HUES48 (cell line): ENCODE data around the gene MAPKBP1.

Experiments
- H3K27ac ChIP-seq: one replicate; pipeline ENCODE4 v1.7.0; 2013; ENCODE audit warnings: low read depth, low read length, inconsistent platforms
- H3K27me3 ChIP-seq: 2 replicates; pipeline ENCODE4 v1.6.1; 2013; ENCODE audit warnings: mild to moderate bottlenecking, low read length; ENCODE audit not compliant: control insufficient read depth, insufficient read depth
- H3K36me3 ChIP-seq: 2 replicates; pipeline ENCODE4 v1.6.1; 2013; ENCODE audit warnings: low read length; ENCODE audit not compliant: control insufficient read depth, insufficient read depth
- H3K4me1 ChIP-seq: 2 replicates; pipeline ENCODE4 v1.6.1; 2013; ENCODE audit warnings: mild to moderate bottlenecking, low read length; ENCODE audit not compliant: control insufficient read depth, insufficient read depth
- H3K4me3 ChIP-seq: 2 replicates; pipeline ENCODE4 v1.5.1; 2013; ENCODE audit warnings: mild to moderate bottlenecking, low read depth, low read length
- H3K9ac ChIP-seq: 2 replicates; pipeline ENCODE4 v1.6.1; 2013; ENCODE audit warnings: mild to moderate bottlenecking, low read depth, low read length, moderate library complexity
- H3K9me3 ChIP-seq: 2 replicates; pipeline ENCODE4 v1.6.1; 2013; ENCODE audit warnings: low read length; ENCODE audit not compliant: control insufficient read depth, insufficient read depth

Gene MAPKBP1

DNA sequence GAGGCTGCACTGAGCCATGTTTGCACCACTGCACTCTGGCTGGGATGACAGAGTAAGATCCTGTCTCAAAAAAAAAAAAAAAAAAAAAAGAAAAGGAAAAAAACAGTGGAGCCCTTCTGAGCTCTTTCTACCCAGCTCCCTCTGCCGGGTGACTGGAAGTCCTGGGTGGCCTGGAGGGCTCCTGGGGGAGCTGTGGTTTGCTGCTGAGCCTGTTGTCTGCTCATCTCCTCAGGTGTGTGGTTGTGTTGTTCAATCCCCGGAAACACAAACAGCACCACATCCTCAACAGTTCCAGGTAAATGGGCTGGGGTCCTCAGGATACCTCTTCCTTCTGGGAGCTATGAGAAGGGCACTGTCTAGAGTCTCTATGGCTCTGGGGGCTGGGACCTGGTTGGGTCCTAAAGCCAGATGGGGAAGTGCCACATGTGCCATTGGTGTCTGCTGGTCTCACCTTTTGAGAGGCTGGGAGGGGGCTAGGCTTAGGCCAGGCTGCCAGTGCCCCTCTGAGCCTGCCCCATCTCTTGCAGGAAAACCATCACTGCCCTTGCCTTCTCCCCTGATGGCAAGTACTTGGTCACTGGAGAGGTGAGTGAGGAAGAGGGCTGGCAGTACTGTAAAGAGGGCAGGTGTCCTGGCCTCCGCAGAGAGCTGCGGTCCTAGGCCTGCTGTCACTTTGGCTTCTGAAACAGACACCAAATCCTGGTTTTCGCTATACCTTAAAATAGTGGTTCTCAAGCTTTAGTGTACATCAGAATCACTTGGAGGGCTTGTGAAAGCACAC is 36.6 kb downstream of the MAPKBP1 start:
- Histone ChIP-seq H3K4me1 (peaks cover 5% of the 10 kb centered on the region; the same call in 1 of the 2 replicates), H3K27me3 (no peaks in the 10 kb centered on the region), H3K36me3 (no peaks in the 10 kb centered on the region; the same call in none of the 2 replicates), H3K9ac (no peak overlapping the region), H3K9me3 (no peaks in the 10 kb centered on the region), H3K27ac (no peak overlapping the region), H3K4me3 (no peak overlapping the region)

DNA sequence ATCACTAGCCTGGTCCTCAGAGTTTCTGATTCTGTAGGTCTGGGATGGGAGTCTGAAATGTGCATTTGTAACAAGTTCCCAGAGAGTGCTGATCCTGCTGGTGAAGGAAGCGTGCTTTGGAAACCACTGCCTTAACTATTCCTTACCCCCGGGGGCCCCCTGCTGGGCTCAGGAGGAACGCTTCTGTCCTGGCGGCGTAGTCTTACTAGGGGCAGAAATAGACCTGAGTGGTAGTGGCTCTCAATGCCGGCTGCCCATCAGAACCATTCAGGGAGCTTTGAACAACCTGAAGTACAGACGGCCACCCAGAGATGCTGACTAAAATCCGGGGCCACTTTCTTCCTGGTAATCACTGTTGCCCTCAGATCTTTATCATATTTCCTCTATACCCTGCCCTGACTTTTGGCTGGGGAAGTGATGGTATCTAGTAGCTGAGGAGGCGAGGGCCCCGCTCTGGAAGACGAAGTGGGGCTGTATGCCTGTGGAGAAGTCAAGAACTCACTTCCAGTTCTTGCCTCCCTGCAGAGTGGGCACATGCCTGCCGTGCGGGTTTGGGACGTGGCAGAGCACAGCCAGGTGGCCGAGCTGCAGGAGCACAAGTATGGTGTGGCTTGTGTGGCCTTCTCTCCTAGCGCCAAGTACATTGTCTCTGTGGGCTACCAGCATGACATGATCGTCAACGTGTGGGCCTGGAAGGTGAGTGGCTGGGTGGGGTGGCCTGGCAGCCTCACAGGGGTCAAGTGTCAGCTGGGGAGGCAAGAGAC is 37.3 kb downstream of the MAPKBP1 start:
- no peaks in the 10 kb centered on the region for H3K9me3 ChIP-seq
- H3K4me1 ChIP-seq, result peaks cover 5% of the 10 kb centered on the region; the same call in 1 of the 2 replicates
- no peak overlapping the region for H3K9ac ChIP-seq
- H3K27me3 ChIP-seq, result no peaks in the 10 kb centered on the region
- no peak overlapping the region for H3K27ac ChIP-seq
- H3K36me3 ChIP-seq, result no peaks in the 10 kb centered on the region; the same call in none of the 2 replicates
- H3K4me3 ChIP-seq, result no peak overlapping the region

DNA sequence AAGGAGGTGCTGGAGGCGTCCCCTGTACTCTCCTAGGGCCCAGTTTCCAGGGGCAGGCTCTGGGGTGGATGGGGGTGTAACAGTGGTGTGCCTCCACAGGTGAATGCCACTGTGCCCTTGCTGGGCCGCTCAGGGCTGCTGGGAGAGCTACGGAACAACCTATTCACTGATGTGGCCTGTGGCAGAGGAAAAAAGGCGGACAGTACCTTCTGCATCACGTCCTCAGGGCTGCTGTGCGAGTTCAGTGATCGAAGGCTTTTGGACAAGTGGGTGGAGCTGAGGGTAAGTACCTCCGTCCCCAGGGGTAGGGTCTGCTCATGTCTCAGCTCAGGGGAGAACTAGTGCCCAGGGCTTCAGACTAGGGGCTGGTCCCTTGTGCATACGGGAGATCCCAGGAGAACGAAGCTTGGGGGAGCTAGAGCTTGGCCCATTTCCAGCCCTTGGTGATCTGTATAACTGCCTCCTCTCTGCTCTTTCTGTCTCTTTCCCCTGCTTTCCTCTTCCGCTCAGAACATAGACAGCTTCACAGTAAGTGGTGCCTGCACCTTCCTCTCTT is 38.6 kb downstream of the MAPKBP1 start:
- Histone ChIP-seq H3K4me3 (no peak overlapping the region), H3K36me3 (peaks cover 5% of the 10 kb centered on the region), H3K27ac (no peak overlapping the region), H3K4me1 (peaks cover 5% of the 10 kb centered on the region; the same call in 1 of the 2 replicates), H3K27me3 (no peaks in the 10 kb centered on the region), H3K9me3 (no peaks in the 10 kb centered on the region), H3K9ac (no peak overlapping the region)

DNA sequence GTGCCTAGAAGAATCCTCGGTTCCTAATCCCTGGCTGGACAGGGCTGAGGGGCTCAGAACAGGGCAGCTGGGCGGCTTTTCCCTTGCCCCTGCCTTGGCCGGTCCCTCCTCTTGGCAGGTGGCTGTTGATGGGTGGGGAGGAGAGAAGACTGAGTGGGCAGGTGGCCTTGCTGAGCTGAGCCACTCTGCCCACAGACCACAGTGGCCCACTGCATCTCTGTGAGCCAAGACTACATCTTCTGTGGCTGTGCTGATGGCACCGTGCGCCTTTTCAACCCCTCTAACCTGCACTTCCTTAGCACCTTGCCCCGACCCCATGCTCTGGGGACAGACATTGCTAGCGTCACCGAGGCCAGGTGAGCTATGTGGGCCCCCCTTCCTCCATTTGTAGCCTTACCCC is 39.1 kb downstream of the MAPKBP1 start:
- H3K36me3 ChIP-seq, result peaks cover 10% of the 10 kb centered on the region
- no peak overlapping the region for H3K4me3 ChIP-seq
- no peaks in the 10 kb centered on the region for H3K27me3 ChIP-seq
- H3K9me3 ChIP-seq, result no peaks in the 10 kb centered on the region
- no peak overlapping the region for H3K9ac ChIP-seq
- H3K4me1 ChIP-seq, result peaks cover 5% of the 10 kb centered on the region; the same call in 1 of the 2 replicates
- H3K27ac ChIP-seq, result no peak overlapping the region

DNA sequence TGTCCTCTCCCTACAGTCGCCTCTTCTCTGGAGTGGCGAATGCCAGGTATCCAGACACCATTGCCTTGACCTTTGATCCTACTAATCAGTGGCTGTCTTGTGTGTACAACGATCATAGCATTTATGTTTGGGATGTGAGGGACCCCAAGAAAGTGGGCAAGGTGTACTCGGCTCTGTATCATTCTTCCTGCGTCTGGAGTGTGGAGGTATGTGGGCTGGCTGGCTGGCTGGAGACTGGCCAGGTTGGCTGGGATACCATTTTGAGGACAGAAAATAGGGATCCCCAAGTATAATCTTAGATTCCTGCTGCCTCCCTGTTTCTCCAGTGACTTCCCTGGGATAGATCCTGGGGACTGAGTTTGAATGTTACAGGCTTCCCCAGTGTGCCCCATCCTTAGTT is 40.2 kb downstream of the MAPKBP1 start:
- no peaks in the 10 kb centered on the region for H3K27me3 ChIP-seq
- peaks cover 17% of the 10 kb centered on the region for H3K36me3 ChIP-seq
- peaks cover 5% of the 10 kb centered on the region; the same call in 1 of the 2 replicates for H3K4me1 ChIP-seq
- no peak overlapping the region for H3K9ac ChIP-seq
- H3K9me3 ChIP-seq, result no peaks in the 10 kb centered on the region
- H3K4me3 ChIP-seq, result no peak overlapping the region
- no peak overlapping the region for H3K27ac ChIP-seq

DNA sequence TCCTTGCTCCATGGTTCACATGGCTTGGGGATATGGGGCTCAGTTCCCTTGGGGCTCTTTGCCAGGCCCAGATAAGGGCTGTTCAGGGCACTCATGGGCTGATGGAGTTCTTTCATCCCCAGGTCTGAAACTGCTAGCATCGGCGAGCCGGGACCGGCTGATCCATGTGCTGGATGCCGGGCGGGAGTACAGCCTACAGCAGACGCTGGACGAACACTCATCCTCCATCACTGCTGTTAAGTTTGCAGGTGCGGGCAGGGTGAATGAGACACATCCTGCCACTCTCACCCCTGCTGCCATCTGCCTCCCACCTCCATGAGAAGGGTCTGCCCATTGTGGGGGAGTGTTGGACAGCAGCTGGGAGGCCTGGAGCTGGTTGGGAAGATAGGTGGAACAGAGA is 42.5 kb downstream of the MAPKBP1 start:
- Histone ChIP-seq H3K4me1 (no peaks in the 10 kb centered on the region), H3K9me3 (no peaks in the 10 kb centered on the region), H3K9ac (no peak overlapping the region), H3K36me3 (peaks cover 20% of the 10 kb centered on the region), H3K27ac (no peak overlapping the region), H3K27me3 (no peaks in the 10 kb centered on the region), H3K4me3 (no peak overlapping the region)

DNA sequence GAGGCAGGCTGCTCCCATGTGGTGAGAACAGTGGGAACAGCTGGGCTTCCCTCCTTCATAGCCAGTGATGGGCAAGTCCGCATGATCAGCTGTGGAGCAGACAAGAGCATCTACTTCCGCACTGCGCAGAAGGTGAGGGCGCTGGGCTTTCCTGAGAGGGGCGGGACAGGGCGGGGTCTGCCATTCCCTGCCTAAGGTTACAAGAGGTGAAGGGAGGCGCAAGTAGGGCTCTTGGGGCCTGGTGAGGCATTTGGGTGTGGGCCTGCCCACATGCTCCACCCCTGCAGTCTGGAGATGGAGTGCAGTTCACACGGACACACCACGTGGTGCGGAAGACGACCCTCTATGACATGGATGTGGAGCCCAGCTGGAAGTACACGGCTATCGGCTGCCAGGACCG is 43.0 kb downstream of the MAPKBP1 start:
- Histone ChIP-seq H3K4me1 (no peaks in the 10 kb centered on the region), H3K9me3 (no peaks in the 10 kb centered on the region), H3K9ac (no peak overlapping the region), H3K27ac (no peak overlapping the region), H3K36me3 (peaks cover 20% of the 10 kb centered on the region), H3K4me3 (no peak overlapping the region), H3K27me3 (no peaks in the 10 kb centered on the region)

DNA sequence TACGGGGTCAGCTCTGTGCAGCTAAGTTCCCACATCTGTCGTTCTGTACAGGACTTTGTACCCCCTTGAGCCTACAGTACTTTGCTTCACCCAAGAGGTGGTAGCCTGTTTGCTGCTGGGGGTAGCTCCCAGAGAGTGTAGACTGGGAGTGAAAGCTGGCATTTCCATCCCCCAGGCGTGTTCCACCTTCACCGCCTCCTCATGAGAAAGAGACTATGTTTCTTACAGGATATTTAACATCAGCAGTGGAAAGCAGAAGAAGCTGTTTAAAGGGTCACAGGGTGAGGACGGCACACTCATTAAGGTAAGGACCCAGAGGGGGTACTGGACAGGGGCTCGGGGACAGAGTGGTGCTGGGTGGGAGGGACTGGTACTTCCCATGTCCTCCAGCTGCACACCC is 43.5 kb downstream of the MAPKBP1 start:
- no peak overlapping the region for H3K9ac ChIP-seq
- peaks cover 20% of the 10 kb centered on the region for H3K36me3 ChIP-seq
- H3K4me1 ChIP-seq, result no peaks in the 10 kb centered on the region
- H3K9me3 ChIP-seq, result no peaks in the 10 kb centered on the region
- no peak overlapping the region for H3K27ac ChIP-seq
- H3K27me3 ChIP-seq, result no peaks in the 10 kb centered on the region
- no peak overlapping the region for H3K4me3 ChIP-seq

DNA sequence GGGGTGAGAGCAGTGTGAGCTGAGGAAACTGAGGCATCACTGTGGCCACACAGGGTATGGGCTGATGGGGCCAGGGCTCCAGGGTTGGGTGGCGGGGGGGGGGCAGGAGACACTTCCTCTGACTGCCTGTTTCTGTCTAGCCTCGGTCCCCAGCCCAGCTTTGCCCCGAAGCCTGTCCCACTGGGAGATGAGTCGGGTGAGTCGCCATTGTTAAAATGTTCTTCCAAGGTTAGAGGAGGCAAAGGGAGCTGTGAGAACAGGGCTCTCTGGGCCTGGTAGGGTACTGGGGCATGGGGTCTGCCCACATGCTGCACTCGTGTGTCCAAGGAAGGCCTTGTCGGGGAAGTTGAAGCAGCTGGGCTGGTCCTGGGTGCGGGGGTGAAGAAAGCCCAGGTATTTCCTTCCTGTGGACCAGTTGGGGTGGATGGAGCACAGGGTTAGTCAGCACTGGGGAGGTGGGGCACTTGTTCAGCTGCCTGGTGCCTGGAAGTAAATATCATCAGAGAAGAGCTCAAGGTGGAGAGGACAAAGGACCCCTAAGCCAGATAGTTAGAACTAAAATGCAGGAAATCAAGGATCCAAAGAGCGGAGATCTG is 45.3 kb downstream of the MAPKBP1 start:
- H3K9ac ChIP-seq, result no peak overlapping the region

DNA sequence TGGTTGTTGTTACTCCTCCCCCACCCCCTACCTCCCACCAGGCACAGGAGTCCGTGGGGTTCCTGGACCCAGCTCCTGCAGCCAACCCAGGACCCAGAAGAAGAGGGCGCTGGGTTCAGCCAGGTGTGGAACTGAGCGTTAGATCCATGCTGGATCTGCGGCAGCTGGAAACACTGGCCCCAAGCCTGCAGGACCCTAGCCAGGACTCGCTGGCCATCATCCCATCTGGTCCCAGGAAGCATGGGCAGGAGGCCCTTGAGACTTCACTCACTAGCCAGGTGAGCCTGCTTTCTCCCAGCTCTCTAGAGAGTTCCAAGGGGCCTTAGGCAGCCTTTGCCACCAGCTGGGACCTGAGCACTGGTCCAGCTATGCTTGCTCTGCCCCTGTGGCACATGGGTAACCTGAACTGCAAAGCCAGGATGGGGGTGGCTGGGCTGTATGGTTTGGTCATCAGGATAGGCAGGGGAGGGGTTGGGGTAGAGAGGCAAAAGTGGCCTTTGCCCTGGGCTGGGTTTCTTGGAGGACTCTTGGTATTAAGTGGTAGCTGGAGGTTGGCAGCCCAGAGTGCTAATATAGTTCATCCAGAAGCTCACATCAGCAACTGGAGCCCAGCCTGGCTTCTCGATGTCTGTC is 46.6 kb downstream of the MAPKBP1 start:
- H3K27me3 ChIP-seq, result no peaks in the 10 kb centered on the region
- H3K9ac ChIP-seq, result no peak overlapping the region
- no peak overlapping the region for H3K27ac ChIP-seq
- no peaks in the 10 kb centered on the region for H3K9me3 ChIP-seq
- no peak overlapping the region for H3K4me3 ChIP-seq
- no peaks in the 10 kb centered on the region for H3K4me1 ChIP-seq
- H3K36me3 ChIP-seq, result peaks cover 24% of the 10 kb centered on the region

More for the DNA sequence above, 45.3 kb downstream of the MAPKBP1 start:
- Histone ChIP-seq H3K4me1 (no peaks in the 10 kb centered on the region), H3K36me3 (peaks cover 24% of the 10 kb centered on the region), H3K4me3 (no peak overlapping the region), H3K27ac (no peak overlapping the region), H3K9me3 (no peaks in the 10 kb centered on the region), H3K27me3 (no peaks in the 10 kb centered on the region)
